Lung (tissue), 12 donors: Measurements from ENCODE around the gene LGR6. TPM values are rescaled to one million over a fixed set of nuclear protein-coding genes. Genes with fewer than 3 reads are reported as not detected.

Experiments used
- ATAC-seq: fragments of 200-7000 bp; cut with Tn5 transposase; one replicate; pipeline ENCODE4 v1.9.1; 2020; ENCODE audit warnings: moderate number of reproducible peaks; ENCODE audit not compliant: insufficient read depth, low FRiP score
- DNase-seq, 3 donors: peaks; one replicate each; pipeline ENCODE4 v3.0.0-alpha.2; 2013 to 2017
- H3K27ac ChIP-seq, 2 donors: one replicate each; pipeline ENCODE4 v1.5.1; 2013; ENCODE audit warnings: mild to moderate bottlenecking in 2 of 2, moderate library complexity in 2 of 2, control low read depth in 1 of 2, inconsistent platforms in 1 of 2, low read depth in 1 of 2, low read length in 1 of 2
- H3K27me3 ChIP-seq, 3 donors: one replicate each; pipeline ENCODE4 v1.5.1; 2013; ENCODE audit warnings: low read length in 2 of 3; ENCODE audit not compliant: control insufficient read depth in 3 of 3, insufficient read depth in 3 of 3
- H3K36me3 ChIP-seq, 4 donors: one replicate each; pipeline ENCODE4 v1.5.1; 2013; ENCODE audit warnings: low read length in 4 of 4, mild to moderate bottlenecking in 1 of 4, moderate library complexity in 1 of 4; ENCODE audit not compliant: control insufficient read depth in 4 of 4, insufficient read depth in 4 of 4
- H3K4me1 ChIP-seq, 5 donors: one replicate each; pipeline ENCODE4 v1.5.1; 2013; ENCODE audit warnings: low read length in 5 of 5, mild to moderate bottlenecking in 2 of 5, moderate library complexity in 1 of 5; ENCODE audit not compliant: control insufficient read depth in 5 of 5, insufficient read depth in 5 of 5
- H3K4me3 ChIP-seq: one replicate; pipeline ENCODE4 v1.5.1; 2013; ENCODE audit warnings: mild to moderate bottlenecking, control low read depth, moderate library complexity
- H3K9ac ChIP-seq, 2 donors: one replicate each; pipeline ENCODE4 v1.5.1; 2013; ENCODE audit warnings: low read length in 2 of 2, control low read depth in 1 of 2; ENCODE audit not compliant: insufficient read depth in 1 of 2
- H3K9me3 ChIP-seq, 4 donors: one replicate each; pipeline ENCODE4 v1.5.1; 2013; ENCODE audit warnings: low read length in 3 of 4, mild to moderate bottlenecking in 1 of 4, moderate library complexity in 1 of 4; ENCODE audit not compliant: control insufficient read depth in 4 of 4, insufficient read depth in 3 of 4
- WGBS, 2 donors: extraction: QIAGEN DNeasy Blood & Tissue Kit; methylation state at CpG; one replicate each; pipeline ENCODE4 v1.1.7; 2013; 5-methylcytosine and 5-hydroxymethylcytosine counted together
- polyA plus RNA-seq, 2 donors: library from polyadenylated mRNA; stranded (reverse); fragments of 200-250 nt; gene quantifications; one replicate each; pipeline ENCODE4 v1.2.1, GENCODE V29; 2013
- total RNA-seq, 2 donors: library from RNA; depleted of rRNA in 1 of 2; stranded (reverse); fragments of >200 nt in 1 of 2; gene quantifications; one replicate each; pipeline ENCODE4 v1.2.1, GENCODE V29; 2014 to 2021
- TF ChIP-seq, protein P1 (sequence below): IDR thresholded peaks from 2 replicates; pipeline ENCODE4 v1.5.1; 2012; ENCODE audit warnings: mild to moderate bottlenecking; ENCODE audit errors: control extremely low read depth, extremely low read depth
- donor health status: control.
- donor health status: control.
- donor health status: Bipolar disorder and iron deficiency.
- donor health status: healthy.
- donor health status: DM: yes; HTN: yes; CAD: no.

Gene LGR6
- total and polyA plus RNA-seq, 4 donors: 0.57 to 4.1 (median 1.3) TPM

DNA sequence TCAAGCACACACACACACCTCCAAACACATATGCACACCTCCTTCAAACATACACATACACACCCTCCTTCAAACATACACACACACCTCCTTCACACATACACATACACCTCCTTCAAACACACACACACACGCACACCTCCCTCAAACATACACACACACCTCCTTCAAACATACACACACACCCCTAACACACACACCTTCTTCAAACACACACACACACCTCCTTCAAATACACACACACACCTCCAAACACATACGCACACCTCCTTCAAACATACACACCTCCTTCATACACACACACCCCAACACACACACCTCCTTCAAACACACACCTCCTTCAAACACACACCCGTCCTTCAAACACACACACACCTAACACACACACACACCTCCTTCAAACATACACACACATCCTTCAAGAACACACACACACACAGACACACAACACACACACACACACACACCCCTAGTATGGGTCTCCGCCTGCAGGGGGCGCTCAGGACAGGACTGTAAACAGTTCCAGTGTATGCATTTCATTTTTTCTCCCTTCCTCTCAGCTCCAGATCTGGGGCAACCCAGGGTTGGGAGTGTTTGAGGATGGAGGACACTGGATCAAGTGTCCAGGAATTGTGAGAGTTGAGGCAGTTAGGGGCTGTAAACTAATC, 12.1 kb downstream of the LGR6 start:
- Histone ChIP-seq H3K27ac (no peak overlapping the region), H3K9me3 (no peaks in the 10 kb centered on the region), H3K9ac (no peak overlapping the region), H3K4me1 (peaks cover 0 to 7% (median 0%) of the 10 kb centered on the region in 5 donors), H3K4me3 (no peak overlapping the region), H3K36me3 (no peaks in the 10 kb centered on the region), H3K27me3 (no peaks in the 10 kb centered on the region)
- DNase-seq: peak in 2 of 3 donors; percentile 19 to 34
- WGBS, 2 donors: 56 to 79% methylated on average over 5 of the region's 5 CpGs
- ATAC-seq: no peak
- TF ChIP-seq, protein P1, sequence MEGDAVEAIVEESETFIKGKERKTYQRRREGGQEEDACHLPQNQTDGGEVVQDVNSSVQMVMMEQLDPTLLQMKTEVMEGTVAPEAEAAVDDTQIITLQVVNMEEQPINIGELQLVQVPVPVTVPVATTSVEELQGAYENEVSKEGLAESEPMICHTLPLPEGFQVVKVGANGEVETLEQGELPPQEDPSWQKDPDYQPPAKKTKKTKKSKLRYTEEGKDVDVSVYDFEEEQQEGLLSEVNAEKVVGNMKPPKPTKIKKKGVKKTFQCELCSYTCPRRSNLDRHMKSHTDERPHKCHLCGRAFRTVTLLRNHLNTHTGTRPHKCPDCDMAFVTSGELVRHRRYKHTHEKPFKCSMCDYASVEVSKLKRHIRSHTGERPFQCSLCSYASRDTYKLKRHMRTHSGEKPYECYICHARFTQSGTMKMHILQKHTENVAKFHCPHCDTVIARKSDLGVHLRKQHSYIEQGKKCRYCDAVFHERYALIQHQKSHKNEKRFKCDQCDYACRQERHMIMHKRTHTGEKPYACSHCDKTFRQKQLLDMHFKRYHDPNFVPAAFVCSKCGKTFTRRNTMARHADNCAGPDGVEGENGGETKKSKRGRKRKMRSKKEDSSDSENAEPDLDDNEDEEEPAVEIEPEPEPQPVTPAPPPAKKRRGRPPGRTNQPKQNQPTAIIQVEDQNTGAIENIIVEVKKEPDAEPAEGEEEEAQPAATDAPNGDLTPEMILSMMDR: no peak

DNA sequence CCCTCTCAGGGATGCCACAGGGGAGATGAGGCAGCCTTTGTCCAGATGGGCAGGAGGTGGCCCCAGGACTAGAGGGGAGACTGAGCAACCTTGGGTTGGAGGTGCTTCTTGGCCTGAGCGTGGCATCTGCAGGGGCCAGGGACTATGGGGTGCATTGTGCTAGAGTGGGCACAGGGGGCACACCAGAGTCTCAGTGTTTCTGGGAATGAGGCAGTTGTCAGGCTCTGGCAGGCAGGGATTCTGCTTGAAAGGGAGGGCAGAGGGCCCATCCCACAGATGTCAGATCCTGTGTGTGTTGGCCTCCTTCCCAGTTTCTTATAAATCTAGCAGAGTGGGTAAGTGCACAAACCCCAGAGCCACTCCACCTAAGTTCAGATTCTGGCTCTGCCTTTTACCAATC, 13.7 kb downstream of the LGR6 start:
- peak; percentile 47 to 71 (median 50) for DNase-seq
- Histone ChIP-seq H3K27me3 (no peaks in the 10 kb centered on the region), H3K4me3 (no peak overlapping the region), H3K9me3 (no peaks in the 10 kb centered on the region), H3K36me3 (no peaks in the 10 kb centered on the region), H3K4me1 (peaks cover 0 to 7% (median 0%) of the 10 kb centered on the region in 5 donors), H3K27ac (no peak overlapping the region), H3K9ac (no peak overlapping the region)
- TF ChIP-seq, protein P1: no peak
- WGBS, 2 donors: 62 to 73% methylated on average over 1 of the region's 1 CpG
- no peak for ATAC-seq

DNA sequence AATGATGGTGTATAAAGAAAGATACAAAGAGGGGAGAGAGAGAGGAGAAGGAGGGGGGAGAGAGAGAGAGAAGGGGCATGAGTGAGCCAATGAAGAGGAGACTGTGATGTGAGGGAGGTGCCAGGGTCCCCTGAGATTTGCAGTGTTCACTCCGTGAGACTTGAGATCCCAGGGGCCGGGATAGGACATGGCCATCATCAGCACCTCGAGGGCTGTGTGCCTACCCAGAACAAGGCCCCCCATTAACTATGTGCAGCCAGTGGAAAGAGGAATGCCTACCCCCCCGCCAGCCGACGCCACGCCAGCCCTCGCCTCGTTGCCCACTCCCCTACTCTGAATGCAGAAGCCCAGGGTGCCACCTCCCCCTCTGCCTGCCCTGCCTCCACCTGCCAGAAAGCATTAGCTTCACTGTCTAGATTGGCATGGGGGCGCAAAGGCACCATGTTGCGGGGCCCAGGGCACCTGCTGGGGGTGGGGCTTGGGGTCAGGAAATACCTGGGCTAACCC, 14.8 kb downstream of the LGR6 start:
- DNase-seq (no peak), ATAC-seq (no peak)
- Histone ChIP-seq H3K27me3 (peaks cover 0 to 8% (median 2%) of the 10 kb centered on the region in 3 donors), H3K4me1 (peaks cover 0 to 7% (median 0%) of the 10 kb centered on the region in 5 donors), H3K4me3 (no peak overlapping the region), H3K36me3 (no peaks in the 10 kb centered on the region), H3K9me3 (no peaks in the 10 kb centered on the region), H3K27ac (no peak overlapping the region), H3K9ac (no peak overlapping the region)
- WGBS, 2 donors: 82 to 90% methylated on average over 11 of the region's 11 CpGs
- TF ChIP-seq, protein P1: no peak

DNA sequence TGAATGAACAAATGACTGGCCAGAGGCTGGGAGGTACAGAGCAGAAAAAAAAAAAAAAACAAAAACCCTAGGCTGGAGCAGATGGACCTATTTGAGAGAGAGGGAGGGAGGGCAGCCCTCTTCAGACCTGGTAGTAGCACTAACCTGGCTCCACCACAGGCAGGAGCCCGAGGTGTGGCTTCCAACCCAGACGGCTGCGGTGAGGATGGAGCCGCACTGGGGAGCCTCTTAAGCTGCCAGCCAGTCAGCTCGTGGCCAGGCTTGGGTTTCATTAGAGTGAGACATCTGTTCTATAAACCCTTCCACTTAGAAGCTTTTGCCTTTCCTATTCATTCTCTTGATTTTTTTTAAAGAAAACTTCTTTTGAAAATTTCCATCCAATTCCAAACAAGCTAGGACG, 16.8 kb downstream of the LGR6 start:
- Histone ChIP-seq H3K27ac (no peak overlapping the region), H3K9me3 (no peaks in the 10 kb centered on the region), H3K36me3 (no peaks in the 10 kb centered on the region), H3K4me3 (no peak overlapping the region), H3K9ac (no peak overlapping the region), H3K27me3 (peaks cover 0 to 15% (median 14%) of the 10 kb centered on the region in 3 donors), H3K4me1 (peaks cover 0 to 12% (median 0%) of the 10 kb centered on the region in 5 donors)
- TF ChIP-seq, protein P1: no peak
- no peak for ATAC-seq
- WGBS, 2 donors: 46 to 51% methylated on average over 6 of the region's 6 CpGs
- DNase-seq: no peak
